ENCODE results near the gene PIEZO1.

The PIEZO1 gene

DNA sequence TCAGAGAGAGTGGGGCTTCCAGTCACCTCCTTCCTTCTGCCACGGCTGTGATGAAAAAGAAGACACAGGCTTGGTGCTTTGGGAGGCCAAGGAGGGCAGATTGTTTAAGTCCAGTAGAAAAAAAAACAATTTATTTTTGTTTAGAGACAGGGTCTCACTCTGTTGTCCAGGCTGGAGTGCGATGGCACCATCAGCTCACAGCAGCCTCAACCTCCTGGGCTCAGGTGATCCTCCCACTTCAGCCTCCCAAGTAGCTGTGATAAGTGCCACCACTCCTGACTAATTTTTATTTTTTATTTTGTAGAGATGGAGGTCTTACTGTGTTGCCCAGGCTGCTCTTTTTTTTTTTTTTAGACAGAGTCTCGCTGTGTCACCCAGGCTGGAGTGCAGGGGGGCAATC, 119.5 kb downstream of the PIEZO1 start:
- H3K4me3 ChIP-seq (ENCODE audit: control insufficient read depth, low read depth, low read length) = no peak overlapping the region
- no peak for DNase-seq (ENCODE audit: low read depth)
- TF ChIP-seq, protein P1, sequence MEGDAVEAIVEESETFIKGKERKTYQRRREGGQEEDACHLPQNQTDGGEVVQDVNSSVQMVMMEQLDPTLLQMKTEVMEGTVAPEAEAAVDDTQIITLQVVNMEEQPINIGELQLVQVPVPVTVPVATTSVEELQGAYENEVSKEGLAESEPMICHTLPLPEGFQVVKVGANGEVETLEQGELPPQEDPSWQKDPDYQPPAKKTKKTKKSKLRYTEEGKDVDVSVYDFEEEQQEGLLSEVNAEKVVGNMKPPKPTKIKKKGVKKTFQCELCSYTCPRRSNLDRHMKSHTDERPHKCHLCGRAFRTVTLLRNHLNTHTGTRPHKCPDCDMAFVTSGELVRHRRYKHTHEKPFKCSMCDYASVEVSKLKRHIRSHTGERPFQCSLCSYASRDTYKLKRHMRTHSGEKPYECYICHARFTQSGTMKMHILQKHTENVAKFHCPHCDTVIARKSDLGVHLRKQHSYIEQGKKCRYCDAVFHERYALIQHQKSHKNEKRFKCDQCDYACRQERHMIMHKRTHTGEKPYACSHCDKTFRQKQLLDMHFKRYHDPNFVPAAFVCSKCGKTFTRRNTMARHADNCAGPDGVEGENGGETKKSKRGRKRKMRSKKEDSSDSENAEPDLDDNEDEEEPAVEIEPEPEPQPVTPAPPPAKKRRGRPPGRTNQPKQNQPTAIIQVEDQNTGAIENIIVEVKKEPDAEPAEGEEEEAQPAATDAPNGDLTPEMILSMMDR (IDR thresholded peaks at IDR 0.05; ENCODE audit: control insufficient read depth, insufficient read depth, low read depth, low read length, missing control alignments) = no peak
